GM18870 (cell line): ENCODE measurements around the gene LILRA5.
"Not testable (repeated sequence)": the region's sequence is repeated elsewhere in the genome, so short reads cannot be mapped to it uniquely, and the experiment has no call there.

ENCODE experiments used
- ATAC-seq: cut with Tn5 transposase; IDR thresholded peaks from one replicate; pipeline ENCODE4 v1.9.1; 2021; ENCODE audit warnings: moderate library complexity; ENCODE audit not compliant: unreplicated experiment

The LILRA5 gene

GRCh38 chr19:54307389-54308020 is 5.5 kb downstream of the LILRA5 start:
- no peak for ATAC-seq

- ATAC-seq: no peak
These were observed 7.8 kb downstream of the LILRA5 start for GRCh38 chr19:54305141-54305540.

- ATAC-seq: no peak
These were observed 10.7 kb downstream of the LILRA5 start for GRCh38 chr19:54302257-54302656.

GRCh38 chr19:54299515-54299914 is 13.5 kb downstream of the LILRA5 start:
- no peak for ATAC-seq

GRCh38 chr19:54299126-54299498 is 13.9 kb downstream of the LILRA5 start:
- no peak for ATAC-seq

- no peak for ATAC-seq
These were observed 14.4 kb downstream of the LILRA5 start for GRCh38 chr19:54298357-54299125.

- no peak for ATAC-seq
These were observed 15.1 kb downstream of the LILRA5 start for GRCh38 chr19:54297759-54298305.

- ATAC-seq: no peak
These were observed 18.4 kb downstream of the LILRA5 start for GRCh38 chr19:54294539-54294938.

GRCh38 chr19:54289160-54289559 is 23.8 kb downstream of the LILRA5 start:
- ATAC-seq: not testable (repeated sequence)

GRCh38 chr19:54287456-54287855 is 25.5 kb downstream of the LILRA5 start:
- no peak for ATAC-seq

GRCh38 chr19:54286283-54286682 is 26.7 kb downstream of the LILRA5 start:
- not testable (repeated sequence) for ATAC-seq

GRCh38 chr19:54285427-54286056 is 27.4 kb downstream of the LILRA5 start:
- not testable (repeated sequence) for ATAC-seq

- no peak for ATAC-seq
These were observed 30.1 kb downstream of the LILRA5 start for GRCh38 chr19:54282686-54283470.

GRCh38 chr19:54281729-54282075 is 31.3 kb downstream of the LILRA5 start:
- not testable (repeated sequence) for ATAC-seq

GRCh38 chr19:54281007-54281728 is 31.8 kb downstream of the LILRA5 start, which contains the start of gene LILRB2:
Gene LILRB2, minus strand, starts transcription at chr19:54281110. Its CDS starts 614 bp downstream, at chr19:54280496.
- no peak for ATAC-seq

- ATAC-seq: not testable (repeated sequence)
These were observed 32.5 kb downstream of the LILRA5 start for GRCh38 chr19:54280441-54280840.

- not testable (repeated sequence) for ATAC-seq
These were observed 32.9 kb downstream of the LILRA5 start for GRCh38 chr19:54280025-54280424.

- no peak for ATAC-seq
These were observed 33.5 kb downstream of the LILRA5 start for GRCh38 chr19:54279406-54279962.

- not testable (repeated sequence) for ATAC-seq
These were observed 34.3 kb downstream of the LILRA5 start for GRCh38 chr19:54278571-54279195.
